SH-SY5Y (cell line): ENCODE measurements around the gene CGRRF1.

Experiments used
- GATA2 ChIP-seq: IDR thresholded peaks from 2 replicates; pipeline ENCODE4 v1.6.1; 2011; ENCODE audit warnings: mild to moderate bottlenecking, low read depth, low read length
- GATA3 ChIP-seq: IDR thresholded peaks from 2 replicates; pipeline ENCODE4 v1.6.1; 2011; ENCODE audit warnings: low read depth, mild to moderate bottlenecking, low read length, moderate library complexity

- no peak for TF ChIP-seq GATA3
- no peak for TF ChIP-seq GATA2
These were observed 59.3 kb downstream of the CGRRF1 start for GRCh38 chr14:54568821-54569595.
